Endodermal cell (in vitro differentiated cells): ENCODE data around the gene LTBP1. TPM values are rescaled to one million over a fixed set of nuclear protein-coding genes. Genes with fewer than 3 reads are reported as not detected.
A peak's percentile ranks its signal among the peaks of the same experiment; 100 is the strongest.

Experiments
- DNase-seq: peaks from one replicate; pipeline ENCODE4 v3.0.0-alpha.2; 2017
- H3K27ac ChIP-seq: 2 replicates; pipeline ENCODE4 v1.5.1; 2013; ENCODE audit warnings: mild to moderate bottlenecking, low read depth, low read length, moderate library complexity
- H3K27me3 ChIP-seq: 2 replicates; pipeline ENCODE4 v1.6.1; 2013; ENCODE audit warnings: mild to moderate bottlenecking, low read length, moderate library complexity; ENCODE audit not compliant: insufficient read depth, control insufficient read depth, poor library complexity, severe bottlenecking
- H3K36me3 ChIP-seq: 2 replicates; pipeline ENCODE4 v1.7.0; 2013; ENCODE audit warnings: mild to moderate bottlenecking, low read length, moderate library complexity; ENCODE audit not compliant: control insufficient read depth, insufficient read depth
- H3K4me1 ChIP-seq: one replicate; pipeline ENCODE4 v1.7.0; 2013; ENCODE audit warnings: low read length; ENCODE audit not compliant: control insufficient read depth, insufficient read depth
- H3K4me3 ChIP-seq: 2 replicates; pipeline ENCODE4 v1.5.1; 2013; ENCODE audit warnings: mild to moderate bottlenecking, low read length, moderate library complexity
- H3K9ac ChIP-seq: 2 replicates; pipeline ENCODE4 v1.6.1; 2013; ENCODE audit warnings: mild to moderate bottlenecking, low read length, moderate library complexity; ENCODE audit not compliant: poor library complexity, severe bottlenecking; ENCODE audit errors: extremely low read depth
- H3K9me3 ChIP-seq: 2 replicates; pipeline ENCODE4 v1.6.1; 2013; ENCODE audit warnings: mild to moderate bottlenecking, low read length, moderate library complexity; ENCODE audit not compliant: control insufficient read depth
- H3K27ac Mint-ChIP-seq: 2 replicates; pipeline ENCODE4 v1.8.0; 2020; ENCODE audit warnings: mixed read lengths
- H3K27me3 Mint-ChIP-seq: 2 replicates; pipeline ENCODE4 v1.8.0; 2021; ENCODE audit warnings: mild to moderate bottlenecking, mixed read lengths; ENCODE audit not compliant: insufficient read depth
- H3K36me3 Mint-ChIP-seq: 2 replicates; pipeline ENCODE4 v1.8.0; 2020; ENCODE audit warnings: low read depth, mixed read lengths
- H3K4me1 Mint-ChIP-seq: 2 replicates; pipeline ENCODE4 v1.8.0; 2020; ENCODE audit warnings: mixed read lengths
- H3K4me3 Mint-ChIP-seq: 2 replicates; pipeline ENCODE4 v1.8.0; 2020; ENCODE audit warnings: mild to moderate bottlenecking, moderate library complexity, mixed read lengths
- H3K9me3 Mint-ChIP-seq: 2 replicates; pipeline ENCODE4 v1.8.0; 2020; ENCODE audit warnings: mild to moderate bottlenecking, mixed read lengths
- WGBS, 2 experiments: methylation state at CpG; one replicate each; pipeline versions ENCODE4 v1.1.5 to v1.1.7; 2013; ENCODE audit warnings: missing lambda C conversion rate in 2 of 2, mixed read lengths in 1 of 2; ENCODE audit not compliant: insufficient coverage in 1 of 2, insufficient read length in 1 of 2; 5-methylcytosine and 5-hydroxymethylcytosine counted together
- total RNA-seq, 2 donors: library from RNA; stranded (reverse); fragmentation: NEBNext Ultra II Directional in 1 of 2; extraction: Animal tissue kit (Norgen Biotek cat#: 25700) in 1 of 2; gene quantifications; 2 replicates in 1 of 2; 3 replicates in 1 of 2; pipeline ENCODE4 v1.2.1, GENCODE V29; 2021
- TF ChIP-seq, protein P1 (sequence below): fragments of 200-600 bp; sonication (generic); conservative IDR thresholded peaks from 2 replicates; pipeline ENCODE4 v1.5.0; 2021; ENCODE audit warnings: antibody characterized with exemption, mild to moderate bottlenecking

The LTBP1 gene
- total RNA-seq, 2 donors from 2014 or later: 43.2 to 43.4 TPM

DNA sequence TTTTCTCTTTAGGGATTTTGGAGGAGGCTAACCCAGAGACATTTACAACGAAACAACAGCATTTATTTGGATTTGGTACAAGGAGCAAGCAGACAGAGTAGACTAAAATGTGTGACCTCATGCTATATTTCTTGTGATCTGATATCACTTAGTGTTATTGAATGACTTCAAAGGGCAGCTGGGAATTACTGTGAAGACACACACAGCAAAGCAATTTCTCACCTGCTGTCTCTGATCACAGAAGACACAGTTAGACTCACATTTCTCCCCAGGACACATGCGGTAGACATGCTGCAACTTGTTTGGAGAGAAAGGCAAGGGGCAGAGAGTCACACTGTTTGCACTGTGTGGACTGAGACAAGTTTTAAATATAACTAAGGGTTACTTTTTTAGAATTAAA is 67.5 kb downstream of the LTBP1 start:
- Histone ChIP-seq H3K4me1 (peaks cover 7% of the 10 kb centered on the region), H3K27ac (no peak overlapping the region), H3K9ac (no peak overlapping the region), H3K4me3 (no peak overlapping the region), H3K9me3 (no peaks in the 10 kb centered on the region), H3K36me3 (no peaks in the 10 kb centered on the region), H3K27me3 (no peaks in the 10 kb centered on the region)
- 92% methylated on average over 2 of the region's 2 CpGs; no CpG with 5 or more reads in 1 of the 2 experiments for WGBS, 2 experiments
- no peak overlapping the region for H3K4me3 Mint-ChIP-seq
- H3K4me1 Mint-ChIP-seq: peaks cover 25% of the 10 kb centered on the region
- H3K9me3 Mint-ChIP-seq: no peaks in the 10 kb centered on the region
- DNase-seq: no peak
- peak overlapping the region; percentile 58 for H3K27ac Mint-ChIP-seq
- no peaks in the 10 kb centered on the region for H3K36me3 Mint-ChIP-seq
- no peaks in the 10 kb centered on the region for H3K27me3 Mint-ChIP-seq
- TF ChIP-seq, protein P1, sequence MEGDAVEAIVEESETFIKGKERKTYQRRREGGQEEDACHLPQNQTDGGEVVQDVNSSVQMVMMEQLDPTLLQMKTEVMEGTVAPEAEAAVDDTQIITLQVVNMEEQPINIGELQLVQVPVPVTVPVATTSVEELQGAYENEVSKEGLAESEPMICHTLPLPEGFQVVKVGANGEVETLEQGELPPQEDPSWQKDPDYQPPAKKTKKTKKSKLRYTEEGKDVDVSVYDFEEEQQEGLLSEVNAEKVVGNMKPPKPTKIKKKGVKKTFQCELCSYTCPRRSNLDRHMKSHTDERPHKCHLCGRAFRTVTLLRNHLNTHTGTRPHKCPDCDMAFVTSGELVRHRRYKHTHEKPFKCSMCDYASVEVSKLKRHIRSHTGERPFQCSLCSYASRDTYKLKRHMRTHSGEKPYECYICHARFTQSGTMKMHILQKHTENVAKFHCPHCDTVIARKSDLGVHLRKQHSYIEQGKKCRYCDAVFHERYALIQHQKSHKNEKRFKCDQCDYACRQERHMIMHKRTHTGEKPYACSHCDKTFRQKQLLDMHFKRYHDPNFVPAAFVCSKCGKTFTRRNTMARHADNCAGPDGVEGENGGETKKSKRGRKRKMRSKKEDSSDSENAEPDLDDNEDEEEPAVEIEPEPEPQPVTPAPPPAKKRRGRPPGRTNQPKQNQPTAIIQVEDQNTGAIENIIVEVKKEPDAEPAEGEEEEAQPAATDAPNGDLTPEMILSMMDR: no peak

DNA sequence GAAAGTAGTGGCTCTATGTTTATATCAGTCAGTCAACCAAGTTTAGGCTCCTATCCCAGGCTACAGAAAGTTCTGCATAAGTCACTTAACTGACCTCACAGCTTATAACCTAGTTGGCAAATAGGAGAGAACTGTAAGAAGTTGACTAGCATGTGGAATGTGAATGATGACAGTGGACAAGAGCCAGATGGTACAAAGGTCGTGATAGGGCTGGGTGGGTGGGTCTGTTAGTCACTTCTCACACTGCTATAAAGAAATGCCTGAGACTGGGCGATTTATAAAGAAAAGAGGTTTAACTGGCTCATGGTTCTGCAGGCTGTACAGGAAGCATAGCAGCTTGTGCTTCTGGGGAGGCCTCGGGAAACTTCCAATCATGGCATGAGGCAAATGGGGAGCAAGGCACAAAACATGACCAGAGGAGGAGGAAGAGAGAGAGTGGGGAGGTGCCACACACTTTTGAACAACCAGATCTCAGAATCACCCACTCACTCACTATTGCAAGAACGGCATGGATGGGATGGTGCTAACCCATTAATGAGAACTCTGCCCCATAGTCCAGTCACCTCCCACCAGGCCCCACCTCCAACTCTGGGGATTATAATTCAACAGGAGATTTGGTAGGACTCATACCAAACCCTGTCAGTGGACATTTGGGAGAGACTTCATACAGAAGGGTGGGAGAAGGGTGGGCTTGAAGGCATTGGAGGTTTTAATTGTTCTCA is 68.8 kb downstream of the LTBP1 start:
- no peaks in the 10 kb centered on the region for H3K27me3 ChIP-seq
- DNase-seq: no peak
- H3K27ac ChIP-seq: no peak overlapping the region
- Mint-ChIP-seq H3K9me3 (no peaks in the 10 kb centered on the region), H3K27me3 (no peaks in the 10 kb centered on the region), H3K4me1 (peaks cover 25% of the 10 kb centered on the region), H3K4me3 (no peak overlapping the region), H3K27ac (no peak overlapping the region), H3K36me3 (no peaks in the 10 kb centered on the region)
- 83 to 96% methylated on average over 2 to 4 of the region's 4 CpGs for WGBS, 2 experiments
- TF ChIP-seq, protein P1: no peak
- peaks cover 7% of the 10 kb centered on the region for H3K4me1 ChIP-seq
- H3K36me3 ChIP-seq: no peaks in the 10 kb centered on the region
- H3K4me3 ChIP-seq: no peak overlapping the region
- no peak overlapping the region for H3K9ac ChIP-seq
- H3K9me3 ChIP-seq: no peaks in the 10 kb centered on the region

DNA sequence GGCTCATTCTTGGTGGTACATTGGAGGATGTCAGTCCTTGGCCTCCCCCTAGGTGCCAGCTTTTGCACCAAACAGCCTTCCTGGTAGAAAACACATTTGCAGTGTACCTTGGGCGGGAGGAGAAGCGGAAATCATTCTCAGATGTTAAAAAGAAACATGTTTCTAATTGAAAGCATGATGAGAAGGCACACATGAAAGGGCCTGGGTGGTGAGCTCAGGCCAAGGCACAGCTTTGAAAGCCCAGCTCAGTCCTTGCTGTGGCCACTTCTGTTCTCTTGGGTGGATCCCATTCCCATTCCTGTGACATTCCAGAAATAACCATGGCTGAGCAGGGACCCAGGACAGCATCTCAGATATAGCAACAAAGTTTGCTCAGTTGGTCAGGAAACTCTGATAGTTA is 71.5 kb downstream of the LTBP1 start:
- H3K36me3 ChIP-seq: no peaks in the 10 kb centered on the region
- no peak overlapping the region for H3K27ac ChIP-seq
- peaks cover 10% of the 10 kb centered on the region for H3K4me1 ChIP-seq
- H3K4me3 ChIP-seq: no peak overlapping the region
- no peaks in the 10 kb centered on the region for H3K27me3 ChIP-seq
- no peak overlapping the region for H3K4me3 Mint-ChIP-seq
- peak; percentile 68 for DNase-seq
- no peaks in the 10 kb centered on the region for H3K36me3 Mint-ChIP-seq
- H3K9ac ChIP-seq: no peak overlapping the region
- WGBS, 2 experiments: 96 to 100% methylated on average over 2 of the region's 2 CpGs
- peaks cover 29% of the 10 kb centered on the region for H3K4me1 Mint-ChIP-seq
- no peak overlapping the region for H3K27ac Mint-ChIP-seq
- no peaks in the 10 kb centered on the region for H3K9me3 ChIP-seq
- no peaks in the 10 kb centered on the region for H3K27me3 Mint-ChIP-seq
- H3K9me3 Mint-ChIP-seq: no peaks in the 10 kb centered on the region
- TF ChIP-seq, protein P1: peak; percentile 50
